IPS DF 19.7 (cell line): Measurements from ENCODE around the gene SHB.
"Not testable (repeated sequence)": the region's sequence is repeated elsewhere in the genome, so short reads cannot be mapped to it uniquely, and the experiment has no call there.

Experiments
- DNase-seq: peaks from one replicate; pipeline ENCODE4 v3.0.0-alpha.2; 2013; ENCODE audit warnings: low read depth, low spot score

Gene SHB

GRCh38 chr9:37918665-37919170, 150.3 kb downstream of the SHB start:
- DNase-seq, result no peak

GRCh38 chr9:37917801-37918664, 151.0 kb downstream of the SHB start:
- DNase-seq, result no peak

- DNase-seq, result no peak
Observed at GRCh38 chr9:37917313-37917731, 151.7 kb downstream of the SHB start.

DNA sequence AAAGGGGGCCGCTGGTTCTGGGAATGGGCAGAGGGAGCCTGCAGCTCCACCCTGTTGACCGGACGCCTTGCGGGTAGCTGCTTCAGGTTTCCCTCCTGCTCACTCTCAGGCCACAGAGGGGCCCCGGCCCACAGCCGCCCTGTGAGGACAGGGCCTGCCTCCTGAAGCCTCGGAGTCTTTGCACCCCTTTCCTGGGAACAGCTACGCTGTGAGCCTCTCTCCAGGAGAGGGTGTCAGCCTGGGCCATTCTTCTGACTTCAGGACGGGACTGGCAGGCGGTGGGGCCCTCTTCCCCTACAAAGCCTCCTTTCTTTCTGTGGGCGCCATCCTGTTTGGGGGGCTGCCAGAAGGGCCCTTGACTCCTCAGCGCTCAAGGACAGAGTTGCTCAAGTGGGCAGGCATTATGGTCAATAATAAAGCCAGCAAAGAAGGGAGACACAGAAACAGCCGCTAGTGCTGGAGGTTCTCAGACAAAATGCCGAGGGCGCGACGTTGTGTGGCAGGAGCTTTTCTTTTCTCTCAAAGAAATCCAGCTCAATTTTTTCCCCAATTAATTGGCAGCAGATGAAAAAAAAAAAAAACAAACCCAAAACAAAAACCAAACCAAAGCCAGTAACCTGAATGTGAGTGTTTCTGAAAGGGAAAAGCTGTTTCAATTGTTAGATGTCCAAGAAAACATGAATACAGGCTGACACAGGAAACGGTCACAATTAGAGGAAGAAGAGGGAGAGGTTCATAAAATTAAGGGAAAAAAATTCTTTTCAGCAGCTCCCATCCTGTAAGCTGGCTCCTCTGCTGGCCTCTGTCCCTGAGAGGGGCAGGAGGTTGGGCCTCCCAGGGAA, 152.3 kb downstream of the SHB start:
- DNase-seq, result no peak

DNA sequence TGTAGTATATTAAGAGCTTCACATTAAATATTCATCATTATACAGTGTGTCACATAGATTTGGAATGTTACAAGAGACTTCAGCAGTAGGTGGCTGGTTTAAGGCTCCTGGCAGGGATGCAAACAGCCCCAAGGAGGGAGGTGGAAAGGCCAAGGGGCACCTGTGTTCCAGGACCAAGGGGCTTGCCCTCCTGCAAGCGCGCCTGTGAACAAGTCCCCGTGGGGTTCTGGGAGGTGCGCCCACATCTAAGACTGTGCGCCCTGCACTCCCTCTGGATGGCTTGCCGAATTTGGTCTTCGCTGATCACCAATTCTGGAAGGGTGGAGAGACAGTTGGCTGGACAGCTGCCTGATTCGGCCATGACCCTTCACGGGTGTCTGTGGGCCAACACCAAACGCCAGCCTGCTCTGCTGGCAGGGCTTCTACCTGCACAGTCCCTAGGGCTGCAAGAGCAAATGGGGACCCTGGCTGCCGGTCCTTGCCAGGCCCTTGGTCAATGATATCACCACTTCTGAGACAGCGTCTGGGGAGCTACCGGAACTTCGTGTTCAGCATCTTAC, 153.0 kb downstream of the SHB start:
- no peak for DNase-seq

DNA sequence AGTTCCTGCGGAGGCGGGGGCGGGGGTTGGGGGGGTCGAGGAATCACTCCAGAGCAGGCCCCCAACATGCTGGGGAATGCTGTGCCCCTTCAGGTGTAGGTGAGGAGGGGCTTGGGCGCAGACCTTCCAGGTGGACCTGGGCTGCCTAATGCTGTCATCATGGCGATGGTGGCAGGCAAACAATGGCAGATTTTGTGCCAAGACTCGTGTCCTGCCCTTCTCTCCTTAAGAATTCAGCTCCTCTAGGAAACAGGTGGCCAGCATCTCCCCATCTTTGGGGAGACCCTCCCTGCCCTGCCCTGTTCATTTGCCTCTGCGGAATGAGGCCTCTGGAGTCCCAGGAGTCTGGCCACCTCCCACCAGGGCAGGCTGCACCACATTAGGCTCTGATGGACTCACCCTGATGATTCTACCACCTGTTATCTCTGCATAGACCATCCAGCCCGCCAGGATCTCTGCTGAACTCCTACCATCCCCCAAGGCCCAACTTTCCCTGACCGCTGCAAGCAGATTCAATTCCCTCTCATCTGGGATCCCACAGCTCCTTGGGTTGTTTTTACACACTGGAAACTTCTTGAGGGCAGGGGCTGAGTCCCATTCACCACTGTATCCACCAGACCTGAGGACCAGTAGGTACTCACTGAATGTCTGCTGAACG, 154.2 kb downstream of the SHB start:
- DNase-seq, result no peak

DNA sequence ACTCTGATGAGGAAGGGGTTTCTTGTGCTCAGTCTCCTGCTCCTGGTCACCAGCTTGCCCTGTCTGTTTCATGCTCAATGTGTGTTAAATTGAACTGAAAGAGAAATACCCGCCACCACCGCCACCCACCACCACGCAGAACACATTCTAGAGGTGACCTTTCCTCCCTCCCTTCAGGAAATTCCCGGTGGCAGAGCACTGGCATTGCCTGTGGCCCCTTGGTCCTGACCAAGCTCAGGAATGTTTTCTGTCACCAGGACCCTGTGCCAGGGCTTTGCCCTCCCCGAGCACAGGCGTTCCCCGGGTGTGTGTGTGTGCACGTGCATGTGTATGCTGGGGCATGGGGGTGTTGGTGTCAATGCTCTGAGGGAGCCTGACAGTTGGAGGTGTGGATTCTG, 154.9 kb downstream of the SHB start:
- DNase-seq, result no peak

DNA sequence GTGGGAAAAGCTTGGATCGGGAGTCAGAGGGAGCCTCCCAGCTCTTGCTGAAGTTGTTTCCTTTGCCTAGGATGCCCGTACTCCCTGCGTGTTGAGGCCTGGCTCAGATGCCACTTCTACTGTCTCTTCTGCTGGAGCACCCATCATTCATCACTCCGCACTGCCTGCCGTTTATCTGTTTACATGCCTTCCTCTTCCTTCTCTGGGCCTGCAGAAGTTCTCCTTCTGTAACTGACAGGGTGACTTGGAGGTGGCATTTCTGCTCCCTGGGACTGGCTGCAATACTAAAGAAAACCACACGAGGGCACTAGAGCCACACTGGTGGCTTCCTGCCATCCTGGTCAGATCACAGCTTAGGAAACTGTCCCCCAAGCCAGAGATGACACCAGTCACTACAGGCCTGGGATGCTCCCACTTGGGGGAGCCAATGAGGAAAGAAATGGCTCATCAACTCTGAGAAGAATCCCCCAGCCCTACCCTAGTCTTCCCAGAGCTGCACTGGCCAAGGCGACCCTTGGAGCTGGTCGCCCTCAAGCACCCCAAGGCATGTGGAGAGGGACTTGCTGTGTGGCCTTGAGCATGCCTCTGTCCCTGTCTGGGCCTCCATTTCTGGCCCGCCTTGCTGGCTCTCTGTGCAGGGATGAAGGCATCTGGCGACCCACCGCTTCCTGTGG, 155.4 kb downstream of the SHB start:
- DNase-seq, result peak; percentile 80

DNA sequence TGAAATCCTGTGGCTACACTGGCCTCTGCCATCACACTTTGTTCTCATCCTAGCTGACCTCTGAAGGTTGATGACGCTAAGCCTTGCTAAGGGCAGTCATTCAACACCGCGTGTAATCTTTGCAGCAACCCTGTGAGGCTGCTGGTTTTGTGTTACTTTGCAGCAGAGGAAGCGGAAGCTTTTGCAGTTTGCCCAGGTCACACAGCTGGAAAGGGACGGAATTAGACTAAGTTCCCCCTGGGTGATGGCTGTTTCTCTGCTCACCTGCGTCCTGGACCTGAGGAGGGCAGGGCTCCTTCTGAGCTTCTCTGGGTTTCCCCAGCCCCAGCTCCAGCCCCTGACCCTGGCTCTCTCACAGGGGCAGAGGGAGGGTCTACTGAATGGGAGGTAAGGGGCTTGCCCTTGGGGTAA, 157.8 kb downstream of the SHB start:
- DNase-seq, result no peak

- DNase-seq, result no peak
Observed at GRCh38 chr9:37910271-37910670, 158.8 kb downstream of the SHB start.

DNA sequence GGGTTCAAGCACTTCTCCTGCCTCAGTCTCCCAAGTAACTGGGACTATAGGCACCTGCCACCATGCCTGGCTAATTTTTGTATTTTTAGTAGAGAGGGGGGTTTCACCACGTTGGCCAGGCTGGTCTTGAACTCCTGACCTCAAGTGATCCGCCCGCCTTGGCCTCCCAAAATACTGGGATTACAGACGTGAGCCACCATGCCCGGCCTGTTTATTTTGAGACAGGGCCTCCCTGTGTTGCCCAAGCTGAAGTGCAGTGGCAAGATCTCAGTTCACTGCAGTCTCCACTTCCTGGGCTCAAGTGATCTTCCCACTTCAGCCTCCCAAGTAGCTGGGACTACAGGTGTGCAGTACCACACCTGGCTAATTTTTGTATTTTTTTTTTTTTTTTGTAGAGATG, 159.2 kb downstream of the SHB start:
- not testable (repeated sequence) for DNase-seq

GRCh38 chr9:37909326-37909725, 159.7 kb downstream of the SHB start:
- DNase-seq, result no peak

GRCh38 chr9:37908698-37909186, 160.3 kb downstream of the SHB start:
- DNase-seq, result no peak

- no peak for DNase-seq
Observed at GRCh38 chr9:37908283-37908682, 160.7 kb downstream of the SHB start.

- DNase-seq, result no peak
Observed at GRCh38 chr9:37906312-37907239, 162.5 kb downstream of the SHB start.

GRCh38 chr9:37905776-37906175, 163.3 kb downstream of the SHB start:
- DNase-seq, result no peak

DNA sequence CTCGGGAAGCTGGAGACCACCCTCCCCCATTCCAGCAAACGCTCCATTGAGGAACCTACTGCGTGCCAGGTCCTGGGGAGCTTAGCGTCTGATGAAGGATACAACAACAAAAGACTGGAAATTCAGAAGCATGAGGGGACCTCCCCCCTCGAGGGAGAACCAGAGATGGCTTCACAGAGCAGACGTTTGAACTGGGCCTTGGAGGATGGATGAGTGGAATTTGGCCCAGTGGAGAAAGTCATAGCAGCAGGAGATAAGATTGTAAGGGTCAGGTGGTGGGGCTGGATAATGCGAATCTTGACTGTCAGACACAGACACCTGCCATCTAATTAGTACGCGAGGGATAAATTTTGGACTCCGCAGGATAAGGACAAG, 163.9 kb downstream of the SHB start:
- no peak for DNase-seq

DNA sequence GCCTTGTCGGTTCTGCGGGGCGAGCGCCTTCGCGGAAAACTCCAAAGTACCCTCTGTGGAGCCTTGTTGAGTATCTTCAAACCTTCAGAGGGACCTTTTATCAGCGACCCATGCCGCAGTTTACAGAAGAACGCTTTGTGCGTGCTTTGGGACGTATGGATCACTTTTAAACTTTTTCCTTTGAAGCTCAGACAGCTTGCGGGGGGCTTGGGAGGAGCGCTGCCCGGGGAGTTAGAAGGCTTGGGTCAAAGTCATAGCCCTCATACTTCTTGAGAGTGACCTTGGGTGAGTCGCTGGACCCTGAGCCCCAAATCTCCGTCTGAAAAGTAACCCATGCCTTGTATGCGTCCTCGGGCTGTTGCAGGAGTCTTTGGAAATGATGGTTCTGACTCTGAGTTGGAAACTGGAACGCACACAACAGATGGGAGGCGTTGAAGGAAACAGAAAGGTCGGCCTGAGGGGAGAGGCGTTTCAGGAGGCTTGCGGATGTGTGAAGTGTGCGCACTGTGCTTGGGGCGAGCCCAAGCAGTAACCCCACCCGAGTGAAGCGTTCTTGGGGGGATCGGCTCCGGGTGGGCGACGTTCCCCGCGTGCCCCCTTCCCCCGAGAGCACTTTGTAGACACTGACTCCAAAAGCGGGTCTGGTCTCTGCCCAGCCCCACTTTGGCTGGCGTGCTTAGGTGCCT, 164.4 kb downstream of the SHB start:
- DNase-seq, result no peak
